Stomach (tissue), 9 donors: ENCODE data around the gene CRYBA2. TPM values are rescaled to one million over a fixed set of nuclear protein-coding genes. Genes with fewer than 3 reads are reported as not detected.

Experiments
- DNase-seq, 2 donors: peaks; one replicate each; pipeline versions ENCODE4 v3.0.0 to v3.0.0-alpha.2; 2013 to 2019
- H3K27ac ChIP-seq, 5 donors: fragments of 200-600 bp in 4 of 5; sonication (generic) in 4 of 5; one replicate each; pipeline ENCODE4 v1.5.1; 2013 to 2019; ENCODE audit warnings: mild to moderate bottlenecking in 1 of 5, moderate library complexity in 1 of 5
- H3K27me3 ChIP-seq, 3 donors: fragments of 200-600 bp; sonication (generic); one replicate each; pipeline ENCODE4 v1.5.1; 2017 to 2019; ENCODE audit warnings: mixed run types in 1 of 3
- H3K36me3 ChIP-seq, 4 donors: fragments of 200-600 bp; sonication (generic); 1 replicate in 3 of 4; 2 replicates in 1 of 4; pipeline ENCODE4 v1.5.1; 2016 to 2019
- H3K4me1 ChIP-seq, 4 donors: fragments of 200-600 bp; sonication (generic); one replicate each; pipeline ENCODE4 v1.5.1; 2016 to 2019
- H3K4me3 ChIP-seq, 4 donors: fragments of 200-600 bp; sonication (generic) in 3 of 4; one replicate each; pipeline ENCODE4 v1.5.1; 2016 to 2019; ENCODE audit warnings: mild to moderate bottlenecking in 1 of 4
- H3K9me3 ChIP-seq, 4 donors: fragments of 200-600 bp; sonication (generic); one replicate each; pipeline ENCODE4 v1.5.1; 2016 to 2019
- EP300 ChIP-seq: sonication (generic); formaldehyde crosslinking; IDR thresholded peaks from one replicate; pipeline ENCODE4 v1.6.1; 2017; ENCODE audit warnings: antibody characterized with exemption
- POLR2A ChIP-seq, 4 donors: fragments of 450-650 bp; IDR thresholded peaks; one replicate each; pipeline ENCODE4 v1.6.1; 2016; ENCODE audit warnings: antibody characterized with exemption in 4 of 4, control low read depth in 2 of 4, mild to moderate bottlenecking in 1 of 4, moderate library complexity in 1 of 4
- POLR2AphosphoS5 ChIP-seq, 3 donors: sonication (generic); formaldehyde crosslinking; IDR thresholded peaks; one replicate each; pipeline ENCODE4 v1.6.1; 2016; ENCODE audit warnings: antibody characterized with exemption in 3 of 3
- WGBS, 5 donors: extraction: QIAGEN DNeasy Blood & Tissue Kit in 3 of 5; methylation state at CpG; one replicate each; pipeline versions ENCODE4 v1.1.5 to v1.1.7; 2013 to 2018; 5-methylcytosine and 5-hydroxymethylcytosine counted together
- intact Hi-C: fragments of 100-400 bp; cut with DNase I; formaldehyde crosslinking; loops from one replicate; pipeline ENCODE4 v1.15.1; 2023; ENCODE audit warnings: low total_unique reads
- polyA plus RNA-seq, 3 donors: library from polyadenylated mRNA; stranded (reverse); fragments of 200-250 nt; gene quantifications; one replicate each; pipeline ENCODE4 v1.2.3, GENCODE V29; 2013
- total RNA-seq, 5 donors: library from RNA; depleted of rRNA; stranded (reverse); fragments of >200 nt; gene quantifications; one replicate each; pipeline versions ENCODE4 v1.1.0 to v1.2.3, GENCODE V29; 2014 to 2016
- TF ChIP-seq, protein P1 (sequence below), 7 experiments: fragments of 450-650 bp in 4 of 7; fragments of 200-600 bp in 3 of 7; sonication (generic) in 3 of 7; IDR thresholded peaks; one replicate each; pipeline ENCODE4 v1.5.1; 2016 to 2019; ENCODE audit warnings: antibody characterized with exemption in 7 of 7, control low read depth in 2 of 7, mild to moderate bottlenecking in 1 of 7
- donor health status: healthy with polysubstance abuse.
- donor health status: Bipolar disorder and iron deficiency.
- donor health status: healthy.

Gene CRYBA2
- total and polyA plus RNA-seq, 8 donors: 1.2 to 7.5 (median 3.2) TPM; not detected in 4

DNA sequence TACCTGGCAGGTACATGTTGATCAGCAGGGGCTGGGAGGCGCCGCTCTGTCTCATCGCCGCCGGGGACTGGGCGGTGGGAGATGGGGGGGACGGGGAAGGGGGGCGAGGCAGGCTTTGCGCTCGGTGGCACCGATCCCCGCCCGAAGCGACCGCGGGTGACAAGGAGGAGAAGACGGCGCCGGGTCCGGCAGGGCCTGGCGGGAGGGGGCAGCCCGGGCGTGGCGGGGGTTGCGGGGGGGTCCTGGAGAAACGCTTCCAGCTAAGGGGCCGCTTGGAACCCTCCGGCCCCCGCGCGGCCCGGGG lies 8.2 kb downstream of the CRYBA2 start, which contains the start of gene FEV:
Gene FEV, minus strand, starts transcription at position 164 of the 304 bp plus-strand sequence. Its CDS starts 109 bp downstream, at position 55.
- no peaks in the 10 kb centered on the region for H3K9me3 ChIP-seq
- H3K4me1 ChIP-seq: peaks cover 37 to 55% (median 48%) of the 10 kb centered on the region in 4 donors
- peak within 1 kb of the TSS; percentile 9 to 37 (median 13) for H3K4me3 ChIP-seq
- H3K27me3 ChIP-seq: peaks cover 59 to 100% (median 99%) of the 10 kb centered on the region in 3 donors
- 0 to 2% (median 0%) methylated on average over 11 to 32 of the region's 32 CpGs for WGBS, 5 donors
- TF ChIP-seq POLR2A (IDR thresholded peaks at IDR 0.05) (no peak), EP300 (no peak), POLR2AphosphoS5 (IDR thresholded peaks at IDR 0.05) (no peak)
- TF ChIP-seq, protein P1, sequence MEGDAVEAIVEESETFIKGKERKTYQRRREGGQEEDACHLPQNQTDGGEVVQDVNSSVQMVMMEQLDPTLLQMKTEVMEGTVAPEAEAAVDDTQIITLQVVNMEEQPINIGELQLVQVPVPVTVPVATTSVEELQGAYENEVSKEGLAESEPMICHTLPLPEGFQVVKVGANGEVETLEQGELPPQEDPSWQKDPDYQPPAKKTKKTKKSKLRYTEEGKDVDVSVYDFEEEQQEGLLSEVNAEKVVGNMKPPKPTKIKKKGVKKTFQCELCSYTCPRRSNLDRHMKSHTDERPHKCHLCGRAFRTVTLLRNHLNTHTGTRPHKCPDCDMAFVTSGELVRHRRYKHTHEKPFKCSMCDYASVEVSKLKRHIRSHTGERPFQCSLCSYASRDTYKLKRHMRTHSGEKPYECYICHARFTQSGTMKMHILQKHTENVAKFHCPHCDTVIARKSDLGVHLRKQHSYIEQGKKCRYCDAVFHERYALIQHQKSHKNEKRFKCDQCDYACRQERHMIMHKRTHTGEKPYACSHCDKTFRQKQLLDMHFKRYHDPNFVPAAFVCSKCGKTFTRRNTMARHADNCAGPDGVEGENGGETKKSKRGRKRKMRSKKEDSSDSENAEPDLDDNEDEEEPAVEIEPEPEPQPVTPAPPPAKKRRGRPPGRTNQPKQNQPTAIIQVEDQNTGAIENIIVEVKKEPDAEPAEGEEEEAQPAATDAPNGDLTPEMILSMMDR (IDR thresholded peaks at IDR 0.05): no peak
- intact Hi-C loops: no loop called here
- DNase-seq: no peak
- no peak within 1 kb of the TSS for H3K27ac ChIP-seq
- no peaks in the 10 kb centered on the region for H3K36me3 ChIP-seq

DNA sequence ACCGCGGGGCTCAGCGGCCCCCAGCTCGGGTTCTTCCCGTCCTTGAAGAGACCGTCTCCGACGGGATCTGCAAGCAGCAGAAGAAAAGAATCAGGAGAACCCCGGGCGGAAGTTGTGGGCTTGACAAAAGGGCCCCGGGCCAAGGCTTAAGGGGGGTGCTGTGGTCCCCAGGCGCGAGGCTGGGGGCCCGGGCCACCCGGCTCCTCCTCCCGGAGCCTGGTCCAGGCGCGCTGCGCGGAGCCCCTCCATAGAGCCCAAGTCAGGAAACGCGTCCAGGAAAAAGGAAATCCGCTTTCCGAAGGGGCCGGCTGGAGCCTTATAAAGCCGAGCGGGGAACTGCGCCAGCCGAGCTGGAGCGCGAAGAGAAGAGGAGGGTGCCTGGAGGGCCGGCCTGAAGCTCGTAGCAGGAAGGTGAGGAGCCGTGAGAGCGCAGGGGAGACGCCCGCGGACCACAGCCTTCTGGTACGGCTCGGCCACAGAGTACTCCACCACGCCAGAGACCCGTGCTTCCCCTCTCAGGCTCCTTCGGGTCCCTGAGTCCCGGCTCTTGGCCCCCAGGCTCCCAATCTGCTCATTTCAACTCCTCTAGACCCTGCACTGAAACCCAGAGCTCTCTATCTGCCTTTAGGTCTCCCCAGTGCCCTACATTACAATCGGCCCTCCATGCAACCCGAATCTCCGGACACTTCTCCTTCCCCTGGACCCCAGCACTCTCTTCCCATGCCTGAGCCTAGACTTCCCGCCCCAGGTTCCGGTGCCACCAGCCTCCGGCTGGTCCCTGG lies 8.8 kb downstream of the CRYBA2 start:
- H3K27me3 ChIP-seq: peaks cover 59 to 100% (median 96%) of the 10 kb centered on the region in 3 donors
- H3K4me1 ChIP-seq: peaks cover 37 to 60% (median 53%) of the 10 kb centered on the region in 4 donors
- no peaks in the 10 kb centered on the region for H3K36me3 ChIP-seq
- H3K4me3 ChIP-seq: peak overlapping the region; percentile 9 to 37 (median 13)
- WGBS, 5 donors: 0 to 1% (median 1%) methylated on average over 37 to 50 of the region's 50 CpGs
- H3K9me3 ChIP-seq: no peaks in the 10 kb centered on the region
- H3K27ac ChIP-seq: no peak overlapping the region
- peak in 1 of 2 donors; percentile 75 for DNase-seq
- intact Hi-C loops: no loop called here
- TF ChIP-seq, protein P1 (IDR thresholded peaks at IDR 0.05): no peak
- TF ChIP-seq POLR2A (IDR thresholded peaks at IDR 0.05) (no peak), POLR2AphosphoS5 (IDR thresholded peaks at IDR 0.05) (no peak), EP300 (no peak)

DNA sequence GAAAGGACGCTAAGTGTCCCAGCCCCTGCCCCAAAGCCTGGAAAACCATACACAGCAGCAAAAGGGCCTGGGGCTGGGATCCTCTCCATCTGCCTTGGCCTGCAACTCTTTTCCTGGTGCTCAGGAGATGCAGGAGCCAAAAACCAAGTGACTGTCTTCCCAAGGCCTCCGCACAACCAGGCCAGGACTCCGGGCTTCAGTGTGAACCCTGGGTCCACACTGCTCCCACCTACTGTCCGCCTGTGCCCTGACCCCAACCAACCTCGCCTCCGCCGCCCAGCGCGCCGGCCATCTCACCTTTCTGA lies 9.3 kb downstream of the CRYBA2 start:
- TF ChIP-seq POLR2A (IDR thresholded peaks at IDR 0.05) (no peak), EP300 (no peak), POLR2AphosphoS5 (IDR thresholded peaks at IDR 0.05) (no peak)
- TF ChIP-seq, protein P1 (IDR thresholded peaks at IDR 0.05): no peak
- Histone ChIP-seq H3K27me3 (peaks cover 57 to 100% (median 95%) of the 10 kb centered on the region in 3 donors), H3K4me3 (peak overlapping the region in 3 of 4 donors; percentile 9 to 37 (median 11)), H3K27ac (no peak overlapping the region), H3K9me3 (no peaks in the 10 kb centered on the region), H3K4me1 (peaks cover 37 to 60% (median 53%) of the 10 kb centered on the region in 4 donors), H3K36me3 (no peaks in the 10 kb centered on the region)
- DNase-seq: no peak
- 10 to 23% (median 17%) methylated on average over 2 to 10 of the region's 10 CpGs for WGBS, 5 donors
- intact Hi-C loops: no loop called here

DNA sequence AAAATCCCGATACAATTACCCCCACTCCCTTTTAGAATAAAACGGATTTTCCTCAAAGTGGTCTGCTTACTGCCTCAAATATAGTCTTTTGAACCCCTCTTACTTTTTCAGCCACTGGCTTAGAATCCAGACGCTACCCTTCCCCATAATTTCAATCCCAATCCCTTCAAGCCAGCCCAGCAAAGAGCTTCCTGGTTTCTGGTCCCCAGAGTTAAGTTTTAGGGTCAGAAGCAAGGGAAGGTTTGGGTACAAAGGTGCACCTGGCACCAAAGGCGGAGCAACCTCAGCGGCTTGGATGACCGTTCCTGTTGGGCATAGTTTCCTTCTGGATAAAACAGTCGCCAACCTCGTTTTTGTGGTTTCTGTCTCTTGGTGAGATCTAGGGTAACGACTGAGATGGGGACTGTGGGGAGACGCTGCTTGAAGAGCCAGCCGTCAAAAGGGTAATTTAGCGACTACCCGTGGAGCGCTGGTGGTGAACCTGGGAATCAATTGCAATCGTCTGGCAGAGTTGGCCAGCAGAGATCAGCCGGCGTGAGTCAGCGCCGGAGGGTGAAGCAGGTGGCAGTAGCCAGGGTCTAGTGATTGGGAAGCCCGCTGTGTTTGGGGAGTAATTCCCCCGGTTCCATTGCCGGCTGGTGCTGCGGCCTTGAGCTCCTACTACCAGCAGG lies 9.8 kb downstream of the CRYBA2 start:
- no peak overlapping the region for H3K4me3 ChIP-seq
- intact Hi-C loops: no loop called here
- no peaks in the 10 kb centered on the region for H3K36me3 ChIP-seq
- WGBS, 5 donors: 10 to 25% (median 13%) methylated on average over 22 to 23 of the region's 23 CpGs
- peaks cover 37 to 60% (median 53%) of the 10 kb centered on the region in 4 donors for H3K4me1 ChIP-seq
- no peak for DNase-seq
- no peak overlapping the region for H3K27ac ChIP-seq
- peaks cover 52 to 100% (median 95%) of the 10 kb centered on the region in 3 donors for H3K27me3 ChIP-seq
- no peaks in the 10 kb centered on the region for H3K9me3 ChIP-seq
- TF ChIP-seq POLR2AphosphoS5 (IDR thresholded peaks at IDR 0.05) (no peak), EP300 (no peak), POLR2A (IDR thresholded peaks at IDR 0.05) (no peak)
- TF ChIP-seq, protein P1 (IDR thresholded peaks at IDR 0.05): no peak
